GM12892 (cell line): ENCODE results near the gene UQCRHL.
"Not testable (repeated sequence)": the region's sequence is repeated elsewhere in the genome, so short reads cannot be mapped to it uniquely, and the experiment has no call there.

Source experiments
- POLR2A ChIP-seq: IDR thresholded peaks from 2 replicates; pipeline ENCODE4 v1.6.1; 2011; ENCODE audit warnings: low read depth, low read length, control low read depth
- POLR2AphosphoS5 ChIP-seq: IDR thresholded peaks from 2 replicates; pipeline ENCODE4 v1.6.1; 2011; ENCODE audit warnings: low read depth, low read length, control low read depth
- TAF1 ChIP-seq: IDR thresholded peaks from 2 replicates; pipeline ENCODE4 v1.6.1; 2011; ENCODE audit warnings: low read depth, mild to moderate bottlenecking, control low read depth, low read length, borderline replicate concordance

DNA sequence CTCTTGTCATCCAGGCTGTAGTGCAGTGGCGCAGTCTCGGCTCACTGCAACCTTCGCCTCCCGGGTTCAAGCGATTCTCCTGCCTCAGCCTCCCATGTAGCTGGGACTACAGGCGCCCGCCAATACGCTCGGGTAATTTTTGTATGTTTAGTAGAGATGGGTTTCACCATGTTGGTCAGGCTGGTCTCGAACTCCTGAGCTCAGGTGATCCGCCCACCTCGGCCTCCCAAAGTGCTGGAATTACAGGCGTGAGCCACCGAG is 29.0 kb upstream of the UQCRHL start:
- not testable (repeated sequence) for TF ChIP-seq TAF1, POLR2AphosphoS5, POLR2A
